Stimulated activated CD4-positive, alpha-beta T cell treated with anti-CD3 and anti-CD28 coated beads, Interleukin-15, amount 100 ng/mL, for 24 hours (primary cell): ENCODE data around the gene FOXQ1.
A peak's percentile ranks its signal among the peaks of the same experiment; 100 is the strongest.
"Not testable (repeated sequence)": the region's sequence is repeated elsewhere in the genome, so short reads cannot be mapped to it uniquely, and the experiment has no call there.

ENCODE experiments used
- DNase-seq: peaks from one replicate; pipeline ENCODE4 v3.0.0-alpha.2; 2020

The FOXQ1 gene

DNA sequence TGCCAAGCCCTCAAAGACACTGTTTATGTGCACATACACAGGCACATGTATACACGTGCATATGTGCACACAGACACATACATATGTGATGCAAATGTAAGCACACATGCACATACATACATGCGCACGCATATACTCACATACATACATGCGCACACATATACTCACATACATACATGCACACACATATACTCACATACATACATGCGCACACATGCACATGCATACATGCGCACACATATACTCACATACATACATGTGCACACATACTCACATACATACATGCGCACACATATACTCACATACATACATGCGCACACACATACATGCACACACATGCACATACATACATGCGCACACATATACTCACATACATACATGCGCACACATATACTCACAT, 20.5 kb upstream of the FOXQ1 start:
- no peak for DNase-seq

DNA sequence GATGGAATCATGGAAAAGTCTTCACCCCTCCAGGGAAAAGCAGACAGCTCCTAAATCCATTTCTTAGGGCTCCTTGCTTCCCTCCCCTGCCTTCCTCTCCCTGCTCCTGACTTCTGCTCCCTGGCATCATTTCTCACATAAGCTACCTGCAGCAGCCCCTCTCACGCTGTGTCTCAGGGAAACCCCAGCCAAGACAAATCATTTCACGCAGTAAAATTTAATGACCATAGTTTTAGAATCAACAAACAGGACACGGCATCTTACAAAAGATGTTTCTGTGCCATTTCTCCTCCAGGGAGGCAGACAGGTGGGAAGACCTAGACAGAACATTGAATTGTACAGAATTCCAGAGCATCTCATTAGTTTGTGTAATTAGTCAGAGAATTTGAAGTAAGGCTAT, 16.5 kb upstream of the FOXQ1 start:
- no peak for DNase-seq

DNA sequence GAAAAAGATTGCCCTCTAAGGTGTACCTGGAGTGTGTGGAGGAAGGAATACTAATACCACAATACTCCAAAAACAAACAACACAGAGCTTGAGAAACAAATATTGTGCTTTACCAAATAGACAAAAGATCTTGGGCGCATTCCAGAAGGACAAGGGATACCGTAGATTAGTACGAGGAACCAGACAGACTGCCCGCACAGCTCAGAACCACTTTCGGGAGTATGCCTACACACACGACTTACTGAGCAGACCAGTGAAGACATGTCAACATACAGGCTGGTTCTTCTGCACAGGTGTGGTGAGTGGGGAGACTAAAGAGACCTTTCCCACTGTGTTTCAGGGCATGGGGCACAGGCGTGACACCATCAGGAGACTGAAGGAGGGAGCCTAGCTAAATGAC, 15.8 kb upstream of the FOXQ1 start:
- no peak for DNase-seq

- DNase-seq, result no peak
Measured at GRCh38 chr6:1296542-1296941, 15.4 kb upstream of the FOXQ1 start.

- no peak for DNase-seq
Measured at GRCh38 chr6:1297746-1298145, 14.2 kb upstream of the FOXQ1 start.

GRCh38 chr6:1298768-1299167, 13.1 kb upstream of the FOXQ1 start:
- no peak for DNase-seq

GRCh38 chr6:1306133-1306532, 5.8 kb upstream of the FOXQ1 start:
- no peak for DNase-seq

- DNase-seq, result no peak
Measured at GRCh38 chr6:1309366-1309765, 2.5 kb upstream of the FOXQ1 start.

DNA sequence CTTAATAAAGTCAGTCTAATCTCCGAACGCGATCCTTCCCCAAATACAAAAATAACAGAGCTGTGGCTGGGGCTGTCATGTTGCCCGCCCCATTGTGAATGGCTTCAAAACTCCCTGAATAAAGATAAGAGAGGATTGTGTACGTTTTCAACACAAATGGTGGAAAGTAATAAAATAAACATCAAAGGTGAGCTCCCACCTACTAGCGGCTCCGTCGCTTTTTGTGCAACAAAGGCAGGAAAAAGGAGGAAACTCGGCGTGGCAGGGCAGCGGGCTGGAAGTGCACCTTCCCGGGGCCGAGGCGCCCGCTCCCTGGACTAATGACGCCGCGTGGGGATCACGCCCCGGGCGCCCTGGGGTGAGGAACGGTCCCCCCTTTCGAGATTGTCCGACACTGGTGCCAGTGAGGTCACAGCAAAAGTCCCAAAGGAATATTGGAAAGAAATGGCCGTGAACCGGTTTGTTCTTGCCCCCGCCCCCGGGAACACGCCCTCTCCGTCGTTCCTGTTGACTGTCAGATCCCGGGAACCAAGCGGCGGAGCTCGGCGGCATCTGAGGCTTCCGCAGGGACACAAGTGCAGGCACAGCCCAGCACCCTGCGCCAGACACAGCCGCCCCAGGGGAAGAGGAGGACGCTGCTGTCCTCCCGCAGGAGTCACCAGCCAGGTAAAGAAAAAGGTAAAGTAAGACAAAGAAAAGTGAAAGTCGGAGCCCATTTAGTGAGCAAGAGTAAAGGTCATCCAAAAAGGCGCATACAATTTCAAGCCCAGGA, 1.1 kb upstream of the FOXQ1 start:
- no peak for DNase-seq

GRCh38 chr6:1312203-1312472, 240 bp downstream of the FOXQ1 start:
- DNase-seq, result no peak

- DNase-seq, result peak; percentile 28
Measured at GRCh38 chr6:1312473-1313367, 822 bp downstream of the FOXQ1 start.

GRCh38 chr6:1313384-1313766, 1.5 kb downstream of the FOXQ1 start:
- peak; percentile 20 for DNase-seq

DNA sequence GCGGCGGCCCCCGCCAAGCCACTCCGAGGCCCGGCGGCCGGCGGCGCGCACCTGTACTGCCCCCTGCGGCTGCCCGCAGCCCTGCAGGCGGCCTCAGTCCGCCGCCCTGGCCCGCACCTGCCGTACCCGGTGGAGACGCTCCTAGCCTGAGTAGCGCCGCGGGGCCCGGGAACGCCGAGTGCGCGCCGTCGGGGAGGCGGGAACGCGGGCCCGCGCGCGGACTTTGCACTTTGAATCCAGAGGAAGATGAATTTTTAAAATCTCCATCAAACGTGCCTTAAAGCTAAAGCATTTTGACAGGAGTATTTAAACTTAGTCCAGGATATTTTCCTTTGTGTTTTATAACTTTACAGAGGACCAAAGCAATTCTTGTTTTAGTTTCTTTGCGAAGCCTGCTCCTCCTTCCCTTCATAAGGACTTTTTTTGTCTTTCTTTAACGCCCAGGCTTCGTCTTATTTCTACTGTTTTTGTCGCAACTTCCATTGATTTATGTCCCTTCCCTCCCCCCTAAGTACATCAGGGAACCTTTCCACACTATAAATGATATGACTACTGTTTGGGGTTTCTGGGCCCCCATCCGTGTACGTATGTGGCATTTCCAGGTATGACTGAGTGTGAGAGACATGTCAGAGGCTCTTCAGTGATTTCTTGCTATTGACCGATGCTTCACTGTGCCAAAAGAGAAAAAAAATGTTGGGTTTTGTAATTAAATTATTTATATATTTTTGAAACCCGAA, 2.0 kb downstream of the FOXQ1 start:
- peak; percentile 55 for DNase-seq

- no peak for DNase-seq
Measured at GRCh38 chr6:1314617-1315016, 2.7 kb downstream of the FOXQ1 start.

DNA sequence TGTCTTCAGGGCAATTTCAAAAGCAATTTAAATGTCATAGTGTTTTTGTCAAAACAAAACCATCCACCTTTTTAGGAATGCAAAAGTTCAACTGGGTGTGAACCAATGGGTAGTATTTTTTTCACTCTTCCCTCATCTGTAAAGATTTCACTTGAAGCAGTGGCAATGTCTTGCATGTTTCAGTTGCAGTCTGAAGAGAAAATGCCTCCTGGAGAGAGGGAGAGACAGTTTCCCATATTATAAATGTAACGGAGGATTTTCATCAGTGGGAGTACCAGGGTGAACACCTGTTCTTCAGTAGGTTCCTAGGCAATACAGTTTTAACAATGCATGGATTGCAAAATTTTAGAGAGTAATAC, 3.3 kb downstream of the FOXQ1 start:
- DNase-seq, result no peak

GRCh38 chr6:1315560-1316386, 3.9 kb downstream of the FOXQ1 start:
- no peak for DNase-seq

GRCh38 chr6:1316489-1316971, 4.6 kb downstream of the FOXQ1 start:
- DNase-seq, result peak; percentile 21

GRCh38 chr6:1317302-1317815, 5.5 kb downstream of the FOXQ1 start:
- DNase-seq, result no peak

- no peak for DNase-seq
Measured at GRCh38 chr6:1318036-1318435, 6.1 kb downstream of the FOXQ1 start.

DNA sequence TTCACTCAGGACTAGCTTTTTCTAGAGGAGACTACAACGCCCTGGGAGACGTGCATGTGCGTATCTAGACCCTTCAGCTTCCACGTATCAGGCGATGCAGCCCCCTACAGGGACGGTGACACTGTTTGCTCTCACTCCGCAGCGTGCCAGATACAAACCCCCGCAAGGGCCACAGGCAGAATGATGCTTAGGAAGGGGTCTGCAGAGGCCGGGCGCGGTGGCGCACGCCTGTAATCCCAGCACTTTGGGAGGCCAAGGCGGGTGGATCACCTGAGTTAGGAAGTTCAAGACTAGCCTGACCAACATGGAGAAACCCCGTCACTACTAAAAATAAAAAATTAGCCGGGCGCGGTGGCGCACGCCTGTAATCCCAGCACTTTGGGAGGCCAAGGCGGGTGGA, 6.7 kb downstream of the FOXQ1 start:
- DNase-seq, result not testable (repeated sequence)

DNA sequence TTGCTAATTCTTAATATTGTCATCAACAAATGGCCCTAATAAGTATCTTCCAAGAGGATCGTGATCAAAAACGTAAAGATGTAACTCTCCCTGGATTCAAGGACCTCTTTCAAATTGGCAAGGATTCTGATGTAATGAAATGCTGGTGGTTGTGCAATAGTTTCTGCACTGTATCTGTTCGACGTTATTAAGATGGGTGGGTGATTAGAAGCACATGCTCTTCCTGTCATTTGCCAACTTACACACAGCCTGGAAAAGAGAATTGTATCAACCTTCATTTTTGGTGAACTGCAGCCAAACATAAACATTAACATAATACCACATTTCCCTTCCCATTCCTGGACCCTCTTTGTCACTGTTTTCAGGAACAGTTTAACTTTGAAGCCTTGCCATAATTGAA, 9.8 kb downstream of the FOXQ1 start:
- DNase-seq, result no peak

- DNase-seq, result no peak
Measured at GRCh38 chr6:1322156-1322555, 10.3 kb downstream of the FOXQ1 start.
